ENCODE measurements around the gene SPDEF. TPM values are rescaled to one million over a fixed set of nuclear protein-coding genes. Genes with fewer than 3 reads are reported as not detected.

The SPDEF gene
- total and polyA plus RNA-seq, 4 donors, result 2.6 to 11.8 (median 7.1) TPM

DNA sequence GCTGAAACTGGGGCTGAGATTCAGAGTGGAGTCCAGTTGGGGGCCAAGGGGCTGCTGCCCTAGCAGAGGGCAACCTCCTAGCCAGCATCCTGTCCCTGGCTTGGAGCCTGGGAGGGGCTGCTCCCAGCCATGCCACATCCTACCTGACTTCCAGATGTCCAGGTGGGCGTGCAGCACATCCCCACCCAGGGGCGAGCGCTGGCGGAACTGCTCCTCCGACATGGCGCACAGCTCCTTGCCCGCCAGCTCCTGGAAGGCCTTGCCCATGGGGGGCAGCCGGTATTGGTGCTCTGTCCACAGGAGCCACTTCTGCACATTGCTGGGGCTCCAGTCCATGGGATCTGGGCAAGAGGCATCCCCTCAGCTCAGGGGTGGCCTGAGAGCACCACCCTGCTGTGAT is 15.3 kb downstream of the SPDEF start:
- Histone ChIP-seq H3K4me1 (ENCODE audit: control insufficient read depth in 5 of 5, insufficient read depth in 5 of 5, low read length in 5 of 5) (peaks cover 0 to 9% (median 0%) of the 10 kb centered on the region in 5 donors), H3K27me3 (ENCODE audit: control insufficient read depth in 3 of 3, insufficient read depth in 3 of 3, low read length in 2 of 3) (no peaks in the 10 kb centered on the region), H3K9me3 (ENCODE audit: control insufficient read depth in 4 of 4, insufficient read depth in 3 of 4, low read length in 3 of 4) (peaks cover 0 to 2% (median 0%) of the 10 kb centered on the region in 4 donors), H3K4me3 (no peak overlapping the region), H3K27ac (ENCODE audit: low read depth in 1 of 2, low read length in 1 of 2) (no peak overlapping the region), H3K9ac (ENCODE audit: insufficient read depth in 1 of 2, low read length in 2 of 2) (no peak overlapping the region), H3K36me3 (ENCODE audit: control insufficient read depth in 4 of 4, insufficient read depth in 4 of 4, low read length in 4 of 4) (no peaks in the 10 kb centered on the region)
- 94 to 96% methylated on average over 8 of the region's 8 CpGs for WGBS, 2 donors
- TF ChIP-seq, protein P1, sequence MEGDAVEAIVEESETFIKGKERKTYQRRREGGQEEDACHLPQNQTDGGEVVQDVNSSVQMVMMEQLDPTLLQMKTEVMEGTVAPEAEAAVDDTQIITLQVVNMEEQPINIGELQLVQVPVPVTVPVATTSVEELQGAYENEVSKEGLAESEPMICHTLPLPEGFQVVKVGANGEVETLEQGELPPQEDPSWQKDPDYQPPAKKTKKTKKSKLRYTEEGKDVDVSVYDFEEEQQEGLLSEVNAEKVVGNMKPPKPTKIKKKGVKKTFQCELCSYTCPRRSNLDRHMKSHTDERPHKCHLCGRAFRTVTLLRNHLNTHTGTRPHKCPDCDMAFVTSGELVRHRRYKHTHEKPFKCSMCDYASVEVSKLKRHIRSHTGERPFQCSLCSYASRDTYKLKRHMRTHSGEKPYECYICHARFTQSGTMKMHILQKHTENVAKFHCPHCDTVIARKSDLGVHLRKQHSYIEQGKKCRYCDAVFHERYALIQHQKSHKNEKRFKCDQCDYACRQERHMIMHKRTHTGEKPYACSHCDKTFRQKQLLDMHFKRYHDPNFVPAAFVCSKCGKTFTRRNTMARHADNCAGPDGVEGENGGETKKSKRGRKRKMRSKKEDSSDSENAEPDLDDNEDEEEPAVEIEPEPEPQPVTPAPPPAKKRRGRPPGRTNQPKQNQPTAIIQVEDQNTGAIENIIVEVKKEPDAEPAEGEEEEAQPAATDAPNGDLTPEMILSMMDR (IDR thresholded peaks at IDR 0.05; ENCODE audit: control extremely low read depth, extremely low read depth), result no peak
- DNase-seq (no peak), ATAC-seq (ENCODE audit: insufficient read depth, low FRiP score) (no peak)

DNA sequence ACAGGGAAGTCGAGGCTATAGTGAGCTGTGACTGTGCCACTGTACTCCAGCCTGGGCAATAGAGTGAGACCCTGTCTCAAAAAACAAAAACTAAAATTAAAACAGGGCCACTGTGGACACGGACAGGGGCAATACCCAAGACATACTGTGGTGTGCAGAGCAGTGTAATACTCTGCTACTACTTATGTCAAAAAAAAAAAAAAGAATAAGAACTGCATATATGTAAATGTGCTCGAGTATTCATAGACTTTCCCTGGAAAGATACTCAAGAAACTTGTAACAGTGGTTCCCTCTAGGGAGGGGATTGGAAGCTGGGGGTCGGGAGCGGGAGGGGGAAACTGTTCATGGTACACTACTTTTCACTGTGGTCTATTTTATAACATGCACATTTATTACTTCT is 15.9 kb downstream of the SPDEF start:
- Histone ChIP-seq H3K36me3 (ENCODE audit: control insufficient read depth in 4 of 4, insufficient read depth in 4 of 4, low read length in 4 of 4) (no peaks in the 10 kb centered on the region), H3K27ac (ENCODE audit: low read depth in 1 of 2, low read length in 1 of 2) (no peak overlapping the region), H3K9ac (ENCODE audit: insufficient read depth in 1 of 2, low read length in 2 of 2) (no peak overlapping the region), H3K27me3 (ENCODE audit: control insufficient read depth in 3 of 3, insufficient read depth in 3 of 3, low read length in 2 of 3) (no peaks in the 10 kb centered on the region), H3K4me1 (ENCODE audit: control insufficient read depth in 5 of 5, insufficient read depth in 5 of 5, low read length in 5 of 5) (peaks cover 0 to 9% (median 0%) of the 10 kb centered on the region in 5 donors), H3K4me3 (no peak overlapping the region), H3K9me3 (ENCODE audit: control insufficient read depth in 4 of 4, insufficient read depth in 3 of 4, low read length in 3 of 4) (peaks cover 0 to 2% (median 0%) of the 10 kb centered on the region in 4 donors)
- ATAC-seq (ENCODE audit: insufficient read depth, low FRiP score) (no peak), DNase-seq (no peak)
- WGBS, 2 donors, result 83 to 90% methylated on average over 5 of the region's 5 CpGs
- TF ChIP-seq, protein P1 (IDR thresholded peaks at IDR 0.05; ENCODE audit: control extremely low read depth, extremely low read depth), result no peak

DNA sequence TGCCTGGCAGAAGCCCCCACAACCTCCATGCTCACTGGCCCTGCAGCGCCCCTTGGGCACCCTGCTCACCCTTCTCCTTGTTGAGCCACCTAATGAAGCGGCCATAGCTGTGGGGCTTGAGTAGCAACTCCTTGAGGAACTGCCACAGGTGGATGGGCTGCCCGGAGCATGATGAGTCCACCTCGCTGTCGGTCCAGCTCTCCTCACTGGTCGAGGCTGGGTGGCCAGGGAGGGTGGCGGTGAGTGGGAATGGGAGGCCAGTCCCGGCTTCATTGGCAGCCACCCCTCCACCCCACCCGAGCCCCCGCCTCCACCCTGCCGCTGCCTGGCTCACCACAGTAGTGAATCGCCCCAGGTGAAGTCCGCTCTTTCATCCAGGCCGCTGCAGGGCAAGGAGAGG is 16.9 kb downstream of the SPDEF start:
- no peaks in the 10 kb centered on the region for H3K27me3 ChIP-seq (ENCODE audit: control insufficient read depth in 3 of 3, insufficient read depth in 3 of 3, low read length in 2 of 3)
- no peak overlapping the region for H3K9ac ChIP-seq (ENCODE audit: insufficient read depth in 1 of 2, low read length in 2 of 2)
- no peaks in the 10 kb centered on the region for H3K36me3 ChIP-seq (ENCODE audit: control insufficient read depth in 4 of 4, insufficient read depth in 4 of 4, low read length in 4 of 4)
- H3K4me3 ChIP-seq, result no peak overlapping the region
- H3K27ac ChIP-seq (ENCODE audit: low read depth in 1 of 2, low read length in 1 of 2), result no peak overlapping the region
- H3K9me3 ChIP-seq (ENCODE audit: control insufficient read depth in 4 of 4, insufficient read depth in 3 of 4, low read length in 3 of 4), result peaks cover 0 to 2% (median 0%) of the 10 kb centered on the region in 4 donors
- H3K4me1 ChIP-seq (ENCODE audit: control insufficient read depth in 5 of 5, insufficient read depth in 5 of 5, low read length in 5 of 5), result peaks cover 0 to 9% (median 0%) of the 10 kb centered on the region in 5 donors
- TF ChIP-seq, protein P1 (IDR thresholded peaks at IDR 0.05; ENCODE audit: control extremely low read depth, extremely low read depth), result no peak
- DNase-seq (no peak), ATAC-seq (ENCODE audit: insufficient read depth, low FRiP score) (no peak)
- 86 to 89% methylated on average over 14 of the region's 14 CpGs for WGBS, 2 donors

DNA sequence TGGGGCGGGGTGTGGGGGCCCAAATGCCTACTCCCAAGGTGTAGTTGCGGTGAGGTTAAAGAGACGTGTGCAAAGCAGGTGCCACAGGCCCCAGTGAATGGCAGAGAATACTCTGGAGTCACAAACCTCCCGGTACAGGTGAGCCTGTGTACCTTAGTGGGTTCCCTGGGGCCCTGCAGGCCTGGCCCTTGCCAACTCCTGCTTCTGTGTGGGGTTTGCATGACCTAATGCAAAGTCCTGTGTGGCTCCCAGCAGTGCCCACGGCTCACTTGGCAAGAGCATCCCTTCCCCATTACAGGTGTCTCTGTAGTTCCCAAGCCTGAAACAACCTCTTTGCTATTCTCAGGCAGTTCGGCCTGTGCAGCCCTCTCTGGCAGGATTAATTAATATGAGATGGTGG is 17.5 kb downstream of the SPDEF start:
- DNase-seq (no peak), ATAC-seq (ENCODE audit: insufficient read depth, low FRiP score) (no peak)
- H3K27ac ChIP-seq (ENCODE audit: low read depth in 1 of 2, low read length in 1 of 2), result no peak overlapping the region
- WGBS, 2 donors, result 91 to 95% methylated on average over 6 of the region's 6 CpGs
- TF ChIP-seq, protein P1 (IDR thresholded peaks at IDR 0.05; ENCODE audit: control extremely low read depth, extremely low read depth), result no peak
- H3K4me3 ChIP-seq, result no peak overlapping the region
- peaks cover 0 to 2% (median 0%) of the 10 kb centered on the region in 4 donors for H3K9me3 ChIP-seq (ENCODE audit: control insufficient read depth in 4 of 4, insufficient read depth in 3 of 4, low read length in 3 of 4)
- H3K4me1 ChIP-seq (ENCODE audit: control insufficient read depth in 5 of 5, insufficient read depth in 5 of 5, low read length in 5 of 5), result peaks cover 0 to 9% (median 0%) of the 10 kb centered on the region in 5 donors
- H3K9ac ChIP-seq (ENCODE audit: insufficient read depth in 1 of 2, low read length in 2 of 2), result no peak overlapping the region
- H3K27me3 ChIP-seq (ENCODE audit: control insufficient read depth in 3 of 3, insufficient read depth in 3 of 3, low read length in 2 of 3), result no peaks in the 10 kb centered on the region
- H3K36me3 ChIP-seq (ENCODE audit: control insufficient read depth in 4 of 4, insufficient read depth in 4 of 4, low read length in 4 of 4), result no peaks in the 10 kb centered on the region
